Measurements from ENCODE around the gene IDNK. TPM values are rescaled to one million over a fixed set of nuclear protein-coding genes. Genes with fewer than 3 reads are reported as not detected.

The IDNK gene
- total RNA-seq, 3 donors from 2014 or later = 6.8 to 10.6 (median 7.1) TPM

DNA sequence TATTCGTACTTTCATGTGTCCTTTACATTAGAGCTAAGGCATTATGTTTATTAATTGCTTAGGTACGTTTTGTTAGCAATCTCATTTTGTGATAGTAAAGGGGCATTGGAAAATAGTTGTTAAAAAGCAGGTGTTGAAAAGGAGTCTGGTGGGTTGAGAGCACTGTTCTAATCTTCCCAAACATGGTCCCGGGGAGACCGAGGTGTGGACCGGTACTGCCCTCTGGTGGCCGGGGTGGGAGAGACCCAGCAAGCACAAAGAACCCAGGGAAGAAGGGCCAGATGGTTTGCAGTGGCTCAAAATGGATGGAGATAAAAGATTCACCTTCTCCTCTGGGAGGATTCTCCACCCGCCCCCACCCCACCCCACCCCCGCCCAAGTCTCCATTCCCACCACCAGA, 26.1 kb downstream of the IDNK start:
- Histone ChIP-seq H3K9me3 (no peaks in the 10 kb centered on the region), H3K4me1 (ENCODE audit: low read depth) (no peaks in the 10 kb centered on the region), H3K4me3 (no peak overlapping the region), H3K36me3 (ENCODE audit: low read depth) (no peaks in the 10 kb centered on the region)
- DNase-seq = peak; percentile 70 to 85 (median 81)
- TF ChIP-seq, protein P1, sequence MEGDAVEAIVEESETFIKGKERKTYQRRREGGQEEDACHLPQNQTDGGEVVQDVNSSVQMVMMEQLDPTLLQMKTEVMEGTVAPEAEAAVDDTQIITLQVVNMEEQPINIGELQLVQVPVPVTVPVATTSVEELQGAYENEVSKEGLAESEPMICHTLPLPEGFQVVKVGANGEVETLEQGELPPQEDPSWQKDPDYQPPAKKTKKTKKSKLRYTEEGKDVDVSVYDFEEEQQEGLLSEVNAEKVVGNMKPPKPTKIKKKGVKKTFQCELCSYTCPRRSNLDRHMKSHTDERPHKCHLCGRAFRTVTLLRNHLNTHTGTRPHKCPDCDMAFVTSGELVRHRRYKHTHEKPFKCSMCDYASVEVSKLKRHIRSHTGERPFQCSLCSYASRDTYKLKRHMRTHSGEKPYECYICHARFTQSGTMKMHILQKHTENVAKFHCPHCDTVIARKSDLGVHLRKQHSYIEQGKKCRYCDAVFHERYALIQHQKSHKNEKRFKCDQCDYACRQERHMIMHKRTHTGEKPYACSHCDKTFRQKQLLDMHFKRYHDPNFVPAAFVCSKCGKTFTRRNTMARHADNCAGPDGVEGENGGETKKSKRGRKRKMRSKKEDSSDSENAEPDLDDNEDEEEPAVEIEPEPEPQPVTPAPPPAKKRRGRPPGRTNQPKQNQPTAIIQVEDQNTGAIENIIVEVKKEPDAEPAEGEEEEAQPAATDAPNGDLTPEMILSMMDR (IDR thresholded peaks at IDR 0.05) = peak; percentile 68
- peak; percentile 94 for ATAC-seq
- intact Hi-C loops (cut with DNase I, micrococcal nuclease) = no loop called here

DNA sequence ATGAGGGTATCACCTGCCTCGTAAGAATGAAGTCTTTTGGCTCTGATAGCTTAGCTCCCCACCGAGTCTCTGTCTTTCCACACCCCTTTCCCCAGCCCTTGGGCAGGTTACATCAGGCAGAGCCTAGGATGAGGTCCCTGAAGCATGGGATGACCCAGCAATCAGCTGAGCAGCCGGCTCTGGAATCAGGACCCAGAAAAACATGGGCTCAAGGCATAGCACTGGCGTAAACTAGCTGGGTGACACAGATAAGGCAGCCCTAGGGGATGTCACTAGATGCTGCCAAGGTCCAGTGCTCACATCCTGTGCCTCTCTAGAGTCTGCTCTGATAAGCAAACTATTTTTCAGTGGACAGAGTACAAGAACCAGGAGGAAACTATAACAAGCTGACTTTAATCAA, 26.6 kb downstream of the IDNK start:
- DNase-seq = no peak
- TF ChIP-seq, protein P1 (IDR thresholded peaks at IDR 0.05) = no peak
- H3K36me3 ChIP-seq (ENCODE audit: low read depth) = no peaks in the 10 kb centered on the region
- no peaks in the 10 kb centered on the region for H3K9me3 ChIP-seq
- intact Hi-C loops (cut with DNase I, micrococcal nuclease) = no loop called here
- H3K4me3 ChIP-seq = no peak overlapping the region
- peak; percentile 12 for ATAC-seq
- H3K4me1 ChIP-seq (ENCODE audit: low read depth) = no peaks in the 10 kb centered on the region

DNA sequence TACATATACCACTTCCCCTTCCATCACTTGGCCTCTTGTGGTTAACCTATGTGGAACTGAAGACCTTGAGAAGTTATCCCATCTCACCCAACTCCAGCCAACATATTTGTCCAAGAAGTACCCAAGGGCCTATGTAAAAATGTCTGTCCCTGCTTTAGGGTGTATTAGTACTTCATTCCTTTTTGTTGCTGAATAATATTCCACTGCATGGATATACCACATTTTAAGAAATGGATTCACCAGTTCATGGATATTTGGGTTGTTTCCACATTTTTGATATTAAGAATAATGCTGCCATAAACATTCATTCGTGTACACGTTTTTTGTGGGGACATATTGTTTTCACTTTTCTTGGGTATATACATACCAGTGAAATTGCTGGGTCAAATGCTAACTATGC, 28.6 kb downstream of the IDNK start:
- Histone ChIP-seq H3K9me3 (no peaks in the 10 kb centered on the region), H3K4me1 (ENCODE audit: low read depth) (no peaks in the 10 kb centered on the region), H3K36me3 (ENCODE audit: low read depth) (no peaks in the 10 kb centered on the region), H3K4me3 (no peak overlapping the region)
- intact Hi-C loops (cut with DNase I, micrococcal nuclease) = no loop called here
- DNase-seq (no peak), ATAC-seq (no peak)
- TF ChIP-seq, protein P1 (IDR thresholded peaks at IDR 0.05) = no peak

DNA sequence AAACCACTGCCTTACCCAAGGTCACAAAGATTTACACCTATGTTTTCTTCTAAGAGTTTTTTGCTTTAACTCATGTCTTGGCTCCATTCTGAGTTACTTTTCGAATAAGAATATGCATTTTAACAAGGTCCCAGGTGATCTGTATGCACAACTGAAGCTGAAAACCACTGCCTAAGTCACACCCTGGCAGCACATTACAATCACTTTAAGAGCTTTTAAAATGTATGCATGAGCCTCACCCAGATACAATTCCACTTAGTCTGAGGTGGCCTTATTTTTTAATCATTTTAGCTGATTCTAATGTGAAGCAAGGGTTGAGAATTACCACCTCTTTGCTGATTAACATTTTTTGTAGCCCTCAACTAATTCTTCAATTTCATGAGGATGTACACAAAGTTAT, 29.5 kb downstream of the IDNK start:
- Histone ChIP-seq H3K4me3 (no peak overlapping the region), H3K9me3 (no peaks in the 10 kb centered on the region), H3K4me1 (ENCODE audit: low read depth) (no peaks in the 10 kb centered on the region), H3K36me3 (ENCODE audit: low read depth) (no peaks in the 10 kb centered on the region)
- TF ChIP-seq, protein P1 (IDR thresholded peaks at IDR 0.05) = no peak
- ATAC-seq = no peak
- intact Hi-C loops (cut with DNase I, micrococcal nuclease) = no loop called here
- no peak for DNase-seq

DNA sequence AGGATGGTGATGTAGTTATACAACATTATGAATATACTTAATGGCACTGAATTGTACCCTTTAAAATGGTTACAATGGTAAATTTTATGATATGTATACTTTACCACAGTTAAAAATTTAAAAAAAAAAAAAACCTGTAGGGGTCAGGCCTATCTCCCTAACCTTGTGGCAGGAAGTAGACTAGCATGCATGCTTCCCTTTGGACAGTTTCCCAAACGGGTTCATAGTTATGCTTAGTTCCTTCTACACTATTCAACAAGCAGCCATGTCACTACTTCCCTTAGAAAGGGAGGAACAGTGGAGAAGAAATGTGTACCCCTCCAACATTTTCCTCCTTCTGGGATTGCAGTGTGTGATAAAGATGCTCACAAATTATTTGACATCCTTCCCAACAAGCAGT, 32.5 kb downstream of the IDNK start:
- intact Hi-C loops (cut with DNase I, micrococcal nuclease) = no loop called here
- TF ChIP-seq, protein P1 (IDR thresholded peaks at IDR 0.05) = no peak
- peak; percentile 82 for ATAC-seq
- Histone ChIP-seq H3K4me1 (ENCODE audit: low read depth) (no peaks in the 10 kb centered on the region), H3K36me3 (ENCODE audit: low read depth) (no peaks in the 10 kb centered on the region), H3K9me3 (no peaks in the 10 kb centered on the region), H3K4me3 (no peak overlapping the region)
- DNase-seq = peak in 1 of 3 donors; percentile 17

DNA sequence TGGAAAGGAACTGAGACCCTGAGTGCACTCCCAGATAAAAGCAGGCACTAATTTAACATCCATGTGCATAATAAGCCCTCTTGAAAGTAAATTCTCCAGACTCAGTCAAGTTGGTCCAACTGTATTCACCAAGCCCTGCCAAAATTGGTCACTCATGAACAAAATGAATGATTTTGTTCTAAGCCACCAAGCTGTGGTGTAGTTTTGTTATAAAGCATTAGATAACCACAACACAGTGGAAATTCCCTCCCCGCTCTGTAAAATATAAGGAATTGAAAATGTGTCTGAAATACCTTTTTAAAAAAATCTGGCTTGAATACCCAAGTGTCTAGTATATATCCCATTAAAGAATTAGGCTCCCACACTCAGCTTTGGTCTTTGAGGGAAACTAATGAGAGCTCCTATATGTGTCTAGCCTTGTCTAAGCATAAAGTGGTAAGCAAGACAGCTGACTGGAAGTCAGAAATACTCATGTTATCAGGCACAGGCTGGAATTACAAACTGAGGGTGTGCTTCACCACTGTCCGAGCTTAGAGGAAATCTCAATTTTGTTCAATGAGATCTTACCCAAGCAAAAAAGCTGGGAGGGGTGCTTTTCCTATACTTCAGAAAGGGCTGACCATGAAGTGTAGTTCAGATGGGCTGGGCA, 33.2 kb downstream of the IDNK start:
- TF ChIP-seq, protein P1 (IDR thresholded peaks at IDR 0.05) = no peak
- DNase-seq = no peak
- intact Hi-C loops (cut with DNase I, micrococcal nuclease) = no loop called here
- no peak for ATAC-seq
- Histone ChIP-seq H3K9me3 (no peaks in the 10 kb centered on the region), H3K4me1 (ENCODE audit: low read depth) (no peaks in the 10 kb centered on the region), H3K36me3 (ENCODE audit: low read depth) (no peaks in the 10 kb centered on the region), H3K4me3 (no peak overlapping the region)

All from mucosa of descending colon (tissue), 3 donors.